Measurements from ENCODE around the gene CTAG1A.
"Not testable (repeated sequence)": the region's sequence is repeated elsewhere in the genome, so short reads cannot be mapped to it uniquely, and the experiment has no call there.

Gene CTAG1A

DNA sequence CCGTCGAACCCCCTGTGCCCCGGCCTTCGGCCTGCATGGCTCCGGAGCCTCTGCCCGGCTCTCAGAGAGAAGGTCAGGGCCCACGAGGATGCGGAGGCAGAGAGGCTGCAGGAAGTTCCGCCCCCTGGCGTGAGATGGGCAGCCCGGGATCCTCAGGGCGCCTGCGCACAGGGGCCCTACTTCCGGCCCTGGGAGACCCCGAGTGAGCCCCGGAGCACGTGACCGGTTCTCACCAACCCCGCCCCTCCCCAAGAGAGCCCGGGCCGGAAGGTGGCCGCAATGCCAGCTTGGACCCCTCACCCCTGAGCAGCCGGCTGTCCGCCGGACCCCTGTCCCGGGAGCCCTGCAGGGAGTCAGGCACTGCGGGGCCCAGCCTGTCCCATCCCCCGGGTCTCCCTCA lies 34.2 kb downstream of the CTAG1A start, which contains the start of gene CTAG1B:
CTAG1B (minus strand) TSS at position 101 of the 400 bp plus-strand sequence; CDS start at position 37, 64 bp downstream.
- not testable (repeated sequence) for DNase-seq

- not testable (repeated sequence) for DNase-seq
These were observed 36.0 kb downstream of the CTAG1A start for GRCh38 chrX:154620767-154621414.

GRCh38 chrX:154628960-154629359 lies 44.0 kb downstream of the CTAG1A start:
- DNase-seq, result not testable (repeated sequence)

- DNase-seq, result not testable (repeated sequence)
These were observed 46.0 kb downstream of the CTAG1A start for GRCh38 chrX:154630949-154631348.

- DNase-seq, result not testable (repeated sequence)
These were observed 48.7 kb downstream of the CTAG1A start for GRCh38 chrX:154633661-154634060.
